ENCODE results near the gene FBXW7. TPM values are rescaled to one million over a fixed set of nuclear protein-coding genes. Genes with fewer than 3 reads are reported as not detected.

FBXW7 gene
- total and polyA plus RNA-seq, 4 experiments from 2014 or later: 36.2 to 148 (median 92.9) TPM

DNA sequence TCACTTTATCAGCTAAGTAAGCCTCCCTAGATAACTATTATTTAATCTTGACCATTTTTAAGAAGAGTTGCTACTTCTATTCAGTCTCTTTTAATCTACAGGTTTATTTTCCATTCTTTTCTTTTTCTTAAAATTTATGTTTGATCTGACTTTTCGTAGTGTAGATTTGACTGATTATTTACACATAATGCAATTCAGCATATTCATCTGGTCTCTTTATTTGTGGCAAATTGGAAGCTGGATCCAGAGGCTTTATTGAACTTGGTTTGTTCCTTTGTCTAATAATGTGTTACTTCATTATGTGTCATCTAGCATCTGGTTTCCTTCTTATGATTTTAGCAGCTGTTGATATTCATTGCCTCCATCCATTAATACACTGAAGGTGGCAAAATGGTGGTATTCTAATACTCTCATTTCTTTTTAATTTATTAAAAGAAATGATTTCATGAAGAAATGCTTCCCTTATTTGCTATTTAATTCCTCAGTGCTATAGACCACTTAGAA lies 113.0 kb downstream of the FBXW7 start:
- H3K27ac Mint-ChIP-seq: peak overlapping the region in 2 of 7 donors; percentile 8 to 58
- no peaks in the 10 kb centered on the region for H3K27me3 Mint-ChIP-seq
- H3K4me1 ChIP-seq (ENCODE audit: insufficient read depth, low read length): peaks cover 22% of the 10 kb centered on the region
- H3K27ac ChIP-seq (ENCODE audit: low read depth, low read length): no peak overlapping the region
- H3K36me3 Mint-ChIP-seq: peaks cover 5 to 9% of the 10 kb centered on the region in 2 donors
- no peaks in the 10 kb centered on the region for H3K9me3 ChIP-seq (ENCODE audit: control insufficient read depth in 1 of 2, low read length in 2 of 2)
- POLR2A ChIA-PET (ENCODE audit: partially characterized antibody): no interaction called here
- no peaks in the 10 kb centered on the region for H3K9me3 Mint-ChIP-seq
- H3K4me1 Mint-ChIP-seq: peaks cover 32 to 63% (median 49%) of the 10 kb centered on the region in 4 donors
- no peak overlapping the region for H3K4me3 ChIP-seq (ENCODE audit: low read length in 2 of 2)
- H3K27me3 ChIP-seq (ENCODE audit: insufficient read depth, low read length): no peaks in the 10 kb centered on the region
- DNase-seq: no peak
- H3K4me3 Mint-ChIP-seq: no peak overlapping the region
- CTCF ChIA-PET (ENCODE audit: partially characterized antibody): interaction anchor here (1.0 kb wide), 1 partner anchor 14 kb away, joined by 6 read pairs; no protein-coding TSS in a partner anchor
- intact Hi-C loops (cut with micrococcal nuclease): no loop called here
- H3K36me3 ChIP-seq (ENCODE audit: insufficient read depth, low read length): no peaks in the 10 kb centered on the region

DNA sequence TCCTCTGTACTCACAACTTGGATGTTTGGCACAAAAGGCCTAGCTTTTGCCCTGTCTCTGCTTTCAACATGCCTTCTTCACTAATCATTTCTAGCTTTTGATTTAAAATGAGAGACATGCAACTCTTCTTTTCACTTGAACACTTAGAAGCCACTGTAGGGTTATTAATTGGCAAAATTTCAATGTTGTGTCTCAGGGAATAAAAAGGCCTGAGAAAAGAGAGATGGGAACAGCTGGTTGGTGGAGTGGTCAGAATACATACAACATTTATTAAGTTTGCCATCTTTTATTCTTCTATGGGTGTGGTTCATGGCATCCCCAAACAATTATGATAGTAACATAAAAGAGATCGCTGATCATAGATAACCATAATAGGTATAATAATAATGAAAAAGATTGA lies 114.3 kb downstream of the FBXW7 start:
- H3K27me3 Mint-ChIP-seq: no peaks in the 10 kb centered on the region
- DNase-seq: no peak
- H3K9me3 ChIP-seq (ENCODE audit: control insufficient read depth in 1 of 2, low read length in 2 of 2): no peaks in the 10 kb centered on the region
- no peaks in the 10 kb centered on the region for H3K9me3 Mint-ChIP-seq
- H3K4me3 ChIP-seq (ENCODE audit: low read length in 2 of 2): no peak overlapping the region
- H3K4me3 Mint-ChIP-seq: no peak overlapping the region
- no peaks in the 10 kb centered on the region for H3K36me3 ChIP-seq (ENCODE audit: insufficient read depth, low read length)
- no peaks in the 10 kb centered on the region for H3K27me3 ChIP-seq (ENCODE audit: insufficient read depth, low read length)
- H3K4me1 Mint-ChIP-seq: peaks cover 39 to 67% (median 55%) of the 10 kb centered on the region in 4 donors
- CTCF ChIA-PET (ENCODE audit: partially characterized antibody): interaction anchor here (2.3 kb wide), 1 partner anchor 13 kb away, joined by 9 read pairs; no protein-coding TSS in a partner anchor
- H3K27ac Mint-ChIP-seq: no peak overlapping the region
- peaks cover 22% of the 10 kb centered on the region for H3K4me1 ChIP-seq (ENCODE audit: insufficient read depth, low read length)
- POLR2A ChIA-PET (ENCODE audit: partially characterized antibody): no interaction called here
- intact Hi-C loops (cut with micrococcal nuclease): no loop called here
- H3K36me3 Mint-ChIP-seq: peaks cover 4 to 6% of the 10 kb centered on the region in 2 donors
- no peak overlapping the region for H3K27ac ChIP-seq (ENCODE audit: low read depth, low read length)

DNA sequence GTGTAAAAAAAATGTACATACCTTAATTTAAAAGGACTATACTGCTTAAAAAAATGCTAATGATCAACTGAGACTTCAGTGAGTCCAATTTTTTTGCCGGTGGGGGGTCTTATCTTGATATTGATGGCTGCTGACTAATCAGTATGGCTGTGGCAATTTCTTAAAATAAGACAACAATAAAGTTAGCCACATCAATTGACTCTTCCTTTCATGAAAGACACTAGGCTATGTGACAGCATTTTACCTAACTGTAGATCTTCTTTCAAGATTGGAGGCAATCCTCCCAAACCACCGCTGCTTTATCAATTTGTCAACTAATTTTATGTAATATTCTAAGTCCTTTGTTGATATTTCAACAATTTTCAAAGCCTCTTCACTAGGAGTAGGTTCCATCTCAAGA lies 116.1 kb downstream of the FBXW7 start:
- H3K27me3 Mint-ChIP-seq: no peaks in the 10 kb centered on the region

GRCh38 chr4:152417673-152418072 lies 118.2 kb downstream of the FBXW7 start:
- Mint-ChIP-seq H3K4me1 (peaks cover 35 to 75% (median 54%) of the 10 kb centered on the region in 4 donors), H3K9me3 (no peaks in the 10 kb centered on the region), H3K36me3 (no peaks in the 10 kb centered on the region), H3K27me3 (no peaks in the 10 kb centered on the region), H3K4me3 (no peak overlapping the region), H3K27ac (no peak overlapping the region)
- peaks cover 22% of the 10 kb centered on the region for H3K4me1 ChIP-seq (ENCODE audit: insufficient read depth, low read length)
- ChIA-PET POLR2A (ENCODE audit: partially characterized antibody) (no interaction called here), CTCF (ENCODE audit: partially characterized antibody) (interaction anchor here (0.9 to 1.5 kb wide), 2 partner anchors 9 kb away, joined by 4 to 5 read pairs; no protein-coding TSS in a partner anchor)
- H3K27ac ChIP-seq (ENCODE audit: low read depth, low read length): no peak overlapping the region
- no peaks in the 10 kb centered on the region for H3K27me3 ChIP-seq (ENCODE audit: insufficient read depth, low read length)
- H3K36me3 ChIP-seq (ENCODE audit: insufficient read depth, low read length): no peaks in the 10 kb centered on the region
- H3K4me3 ChIP-seq (ENCODE audit: low read length in 2 of 2): no peak overlapping the region
- intact Hi-C loops (cut with micrococcal nuclease): no loop called here
- H3K9me3 ChIP-seq (ENCODE audit: control insufficient read depth in 1 of 2, low read length in 2 of 2): no peaks in the 10 kb centered on the region
- no peak for DNase-seq

More for the DNA sequence above, 116.1 kb downstream of the FBXW7 start:
- H3K4me3 ChIP-seq (ENCODE audit: low read length in 2 of 2): no peak overlapping the region
- ChIA-PET CTCF (ENCODE audit: partially characterized antibody) (interaction anchor here (2.3 kb wide), 1 partner anchor 11 kb away, joined by 9 read pairs; no protein-coding TSS in a partner anchor), POLR2A (ENCODE audit: partially characterized antibody) (no interaction called here)
- intact Hi-C loops (cut with micrococcal nuclease): no loop called here
- peak in 1 of 5 donors; percentile 12 for DNase-seq
- no peak overlapping the region for H3K4me3 Mint-ChIP-seq
- H3K36me3 ChIP-seq (ENCODE audit: insufficient read depth, low read length): no peaks in the 10 kb centered on the region
- no peak overlapping the region for H3K27ac ChIP-seq (ENCODE audit: low read depth, low read length)
- H3K27ac Mint-ChIP-seq: peak overlapping the region in 1 of 7 donors; percentile 52
- no peaks in the 10 kb centered on the region for H3K9me3 ChIP-seq (ENCODE audit: control insufficient read depth in 1 of 2, low read length in 2 of 2)
- no peaks in the 10 kb centered on the region for H3K36me3 Mint-ChIP-seq
- H3K27me3 ChIP-seq (ENCODE audit: insufficient read depth, low read length): no peaks in the 10 kb centered on the region
- peaks cover 22% of the 10 kb centered on the region for H3K4me1 ChIP-seq (ENCODE audit: insufficient read depth, low read length)
- H3K9me3 Mint-ChIP-seq: no peaks in the 10 kb centered on the region
- H3K4me1 Mint-ChIP-seq: peaks cover 38 to 70% (median 54%) of the 10 kb centered on the region in 4 donors

- Mint-ChIP-seq H3K9me3 (no peaks in the 10 kb centered on the region), H3K4me1 (peaks cover 35 to 68% (median 46%) of the 10 kb centered on the region in 4 donors), H3K4me3 (no peak overlapping the region), H3K27me3 (no peaks in the 10 kb centered on the region), H3K36me3 (peaks cover 7% of the 10 kb centered on the region in 2 donors), H3K27ac (peak overlapping the region in 3 of 7 donors; percentile 2 to 14 (median 5))
- no peaks in the 10 kb centered on the region for H3K9me3 ChIP-seq (ENCODE audit: control insufficient read depth in 1 of 2, low read length in 2 of 2)
- H3K4me1 ChIP-seq (ENCODE audit: insufficient read depth, low read length): peaks cover 18% of the 10 kb centered on the region
- ChIA-PET CTCF (ENCODE audit: partially characterized antibody) (interaction anchor here (0.9 kb wide), 1 partner anchor 447 kb away, joined by 3 read pairs; no protein-coding TSS in a partner anchor), POLR2A (ENCODE audit: partially characterized antibody) (no interaction called here)
- no peaks in the 10 kb centered on the region for H3K36me3 ChIP-seq (ENCODE audit: insufficient read depth, low read length)
- H3K4me3 ChIP-seq (ENCODE audit: low read length in 2 of 2): no peak overlapping the region
- H3K27ac ChIP-seq (ENCODE audit: low read depth, low read length): no peak overlapping the region
- intact Hi-C loops (cut with micrococcal nuclease): no loop called here
- DNase-seq: no peak
- no peaks in the 10 kb centered on the region for H3K27me3 ChIP-seq (ENCODE audit: insufficient read depth, low read length)
Observed at GRCh38 chr4:152415980-152416379, 119.9 kb downstream of the FBXW7 start.

DNA sequence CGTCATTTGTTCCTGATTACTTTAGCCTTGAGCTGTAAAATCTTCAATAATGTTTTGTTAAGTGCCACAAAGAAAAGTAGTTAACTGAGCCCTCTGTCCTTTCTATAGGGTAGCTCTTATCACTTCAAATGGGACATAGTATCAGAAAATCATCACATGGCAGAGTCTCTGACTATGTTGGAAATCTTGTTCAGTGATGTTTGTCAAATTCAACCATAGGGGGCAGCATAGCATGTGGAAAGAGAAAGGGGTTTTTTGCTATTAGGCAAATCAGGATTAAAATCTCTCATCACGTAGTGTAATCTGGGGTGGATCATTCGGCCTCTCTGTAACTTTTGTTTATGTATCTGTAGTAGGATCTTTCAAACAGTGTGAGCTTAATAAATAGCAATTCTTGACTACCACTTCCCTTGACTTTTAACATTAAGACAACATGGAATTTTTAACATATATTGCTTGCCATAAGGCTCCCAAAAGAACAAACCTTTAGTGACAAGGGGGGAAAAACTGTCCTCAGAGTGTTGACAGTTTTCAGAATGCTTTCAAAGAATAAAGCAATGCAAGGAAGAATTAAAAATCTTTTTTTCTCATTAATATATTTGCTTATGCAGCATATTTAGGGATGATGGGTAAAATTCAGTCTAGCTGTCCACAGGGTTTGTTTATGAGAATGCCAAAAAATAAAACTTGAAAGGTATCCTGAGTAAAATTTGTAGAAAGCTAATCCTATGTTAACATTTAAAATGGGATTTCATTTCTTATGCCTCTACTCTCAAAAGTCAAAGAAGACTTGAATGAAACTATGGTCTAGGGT lies 127.2 kb downstream of the FBXW7 start:
- Histone ChIP-seq H3K9me3 (ENCODE audit: control insufficient read depth in 1 of 2, low read length in 2 of 2) (no peaks in the 10 kb centered on the region), H3K4me1 (ENCODE audit: insufficient read depth, low read length) (no peaks in the 10 kb centered on the region), H3K4me3 (ENCODE audit: low read length in 2 of 2) (no peak overlapping the region), H3K27ac (ENCODE audit: low read depth, low read length) (no peak overlapping the region), H3K27me3 (ENCODE audit: insufficient read depth, low read length) (no peaks in the 10 kb centered on the region), H3K36me3 (ENCODE audit: insufficient read depth, low read length) (no peaks in the 10 kb centered on the region)
- Mint-ChIP-seq H3K36me3 (peaks cover 19 to 25% of the 10 kb centered on the region in 2 donors), H3K9me3 (no peaks in the 10 kb centered on the region), H3K27ac (peak overlapping the region in 5 of 7 donors; percentile 3 to 85 (median 23)), H3K4me3 (no peak overlapping the region), H3K27me3 (no peaks in the 10 kb centered on the region), H3K4me1 (peaks cover 18 to 23% (median 20%) of the 10 kb centered on the region in 4 donors)
- DNase-seq: peak; percentile 28 to 44 (median 41)
- ChIA-PET CTCF (ENCODE audit: partially characterized antibody) (interaction anchor here (0.8 to 3.7 kb wide), 21 partner anchors 8 to 719 kb away, joined by 3 to 17 read pairs (median 5); no protein-coding TSS in a partner anchor), POLR2A (ENCODE audit: partially characterized antibody) (no interaction called here)
- intact Hi-C loops (cut with micrococcal nuclease): loop anchor here (1.0 to 5.0 kb wide), 4 partner anchors 232 to 720 kb away; no protein-coding TSS in a partner anchor

GRCh38 chr4:152401424-152401823 lies 134.5 kb downstream of the FBXW7 start:
- no peak overlapping the region for H3K4me3 Mint-ChIP-seq
- Histone ChIP-seq H3K36me3 (ENCODE audit: insufficient read depth, low read length) (no peaks in the 10 kb centered on the region), H3K27me3 (ENCODE audit: insufficient read depth, low read length) (no peaks in the 10 kb centered on the region), H3K4me3 (ENCODE audit: low read length in 2 of 2) (no peak overlapping the region), H3K27ac (ENCODE audit: low read depth, low read length) (no peak overlapping the region), H3K9me3 (ENCODE audit: control insufficient read depth in 1 of 2, low read length in 2 of 2) (no peaks in the 10 kb centered on the region), H3K4me1 (ENCODE audit: insufficient read depth, low read length) (peaks cover 26% of the 10 kb centered on the region)
- intact Hi-C loops (cut with micrococcal nuclease): no loop called here
- peaks cover 23 to 40% (median 33%) of the 10 kb centered on the region in 4 donors for H3K4me1 Mint-ChIP-seq
- no peak for DNase-seq
- POLR2A ChIA-PET (ENCODE audit: partially characterized antibody): interaction anchor here (0.6 kb wide), 1 partner anchor 751 kb away, joined by 3 read pairs; no protein-coding TSS in a partner anchor
- H3K36me3 Mint-ChIP-seq: peaks cover 31 to 41% of the 10 kb centered on the region in 2 donors
- H3K27me3 Mint-ChIP-seq: no peaks in the 10 kb centered on the region
- no peak overlapping the region for H3K27ac Mint-ChIP-seq
- CTCF ChIA-PET (ENCODE audit: partially characterized antibody): interaction anchor here (0.9 to 1.6 kb wide), 2 partner anchors 79 to 100 kb away, joined by 3 read pairs; no protein-coding TSS in a partner anchor
- H3K9me3 Mint-ChIP-seq: no peaks in the 10 kb centered on the region

Measured in CD4-positive, alpha-beta memory T cell (primary cell).